T-helper 1 cell treated with Interleukin-12 subunit alpha and Interleukin-12 subunit beta and Interleukin-4 antibody, amounts not matched to agents 30 ng/mL and 1 ng/mL, for 36 hours (primary cell): ENCODE results near the gene CAPG. TPM values are rescaled to one million over a fixed set of nuclear protein-coding genes. Genes with fewer than 3 reads are reported as not detected.

Experiments used
- intact Hi-C: fragments of 100-400 bp; cut with micrococcal nuclease; formaldehyde crosslinking; loops from one replicate; pipeline ENCODE4 v1.15.1; 2024
- total RNA-seq: library from RNA; stranded (reverse); gene quantifications from 2 replicates; pipeline ENCODE4 v1.2.3, GENCODE V29; 2022

The CAPG gene
- total RNA-seq, 1 donor from 2014 or later, result 181 TPM

- intact Hi-C loops, result loop anchor here (5.0 kb wide), 1 partner anchor 158 kb away; the partner anchor contains the start of gene RNF181
Observed at GRCh38 chr2:85439025-85439472, 28.9 kb upstream of the CAPG start.

- intact Hi-C loops, result loop anchor here (1.0 to 5.0 kb wide), 4 partner anchors 20 to 159 kb away; partner anchors contain the start of genes ELMOD3, RETSAT, RNF181 and SH2D6
Observed at GRCh38 chr2:85438201-85439024, 28.2 kb upstream of the CAPG start.

- intact Hi-C loops, result loop anchor here (1.0 to 5.0 kb wide), 5 partner anchors 19 to 160 kb away; partner anchors contain the start of genes ELMOD3, RETSAT, RNF181 and SH2D6
Observed at GRCh38 chr2:85437488-85438200, 27.5 kb upstream of the CAPG start.

- intact Hi-C loops, result loop anchor here (1.0 to 5.0 kb wide), 2 partner anchors 109 to 160 kb away; partner anchors contain the start of gene RNF181
Observed at GRCh38 chr2:85436836-85437487, 26.8 kb upstream of the CAPG start.

GRCh38 chr2:85435981-85436835 lies 26.0 kb upstream of the CAPG start:
- intact Hi-C loops, result loop anchor here (5.0 kb wide), 1 partner anchor 161 kb away; the partner anchor contains the start of gene RNF181

- intact Hi-C loops, result loop anchor here (5.0 kb wide), 1 partner anchor 162 kb away; the partner anchor contains the start of gene RNF181
Observed at GRCh38 chr2:85435220-85435958, 25.2 kb upstream of the CAPG start.

GRCh38 chr2:85434696-85435095 lies 24.5 kb upstream of the CAPG start:
- intact Hi-C loops, result loop anchor here (5.0 kb wide), 1 partner anchor 163 kb away; the partner anchor contains the start of gene RNF181

GRCh38 chr2:85433511-85434089 lies 23.4 kb upstream of the CAPG start:
- intact Hi-C loops, result no loop called here

GRCh38 chr2:85431570-85432205 lies 21.5 kb upstream of the CAPG start:
- intact Hi-C loops, result no loop called here

- intact Hi-C loops, result no loop called here
Observed at GRCh38 chr2:85430752-85431569, 20.8 kb upstream of the CAPG start.

- intact Hi-C loops, result no loop called here
Observed at GRCh38 chr2:85429924-85430289, 19.7 kb upstream of the CAPG start.

- intact Hi-C loops, result no loop called here
Observed at GRCh38 chr2:85429213-85429923, 19.2 kb upstream of the CAPG start.

GRCh38 chr2:85428343-85428881 lies 18.2 kb upstream of the CAPG start:
- intact Hi-C loops, result no loop called here

GRCh38 chr2:85427300-85427835 lies 17.2 kb upstream of the CAPG start:
- intact Hi-C loops, result no loop called here

GRCh38 chr2:85425588-85425987 lies 15.4 kb upstream of the CAPG start:
- intact Hi-C loops, result no loop called here

- intact Hi-C loops, result no loop called here
Observed at GRCh38 chr2:85423525-85423924, 13.4 kb upstream of the CAPG start.

GRCh38 chr2:85422072-85422457 lies 11.9 kb upstream of the CAPG start:
- intact Hi-C loops, result no loop called here
